NCI-H2107 treated with DMSO at 0.1 percent for 48 hours (cell line): ENCODE data around the gene MBD3L1.

ENCODE experiments used
- DNase-seq: peaks from one replicate; lab custom pipeline; 2025; ENCODE audit not compliant: unreplicated experiment; lab: John Stamatoyannopoulos, UW

MBD3L1 gene

GRCh38 chr19:8880868-8881488 is 48.8 kb downstream of the MBD3L1 start:
- no peak for DNase-seq

DNA sequence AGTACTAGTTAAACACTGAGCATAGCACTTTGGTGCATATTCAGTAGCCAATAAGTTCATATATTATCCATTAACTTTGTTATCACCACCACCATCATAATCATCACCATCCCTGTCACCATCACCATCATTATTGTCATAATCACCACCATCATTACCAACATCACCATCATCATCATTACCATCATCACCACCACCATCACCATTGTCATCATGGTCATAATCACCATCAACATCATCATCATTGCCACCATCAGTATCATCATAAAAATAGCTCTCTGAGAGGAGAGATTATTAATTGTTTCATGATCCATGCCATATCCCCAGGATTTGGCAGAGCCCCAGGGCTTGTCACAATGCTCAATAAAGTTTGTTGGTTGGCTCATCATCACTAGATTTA is 49.3 kb downstream of the MBD3L1 start:
- no peak for DNase-seq

DNA sequence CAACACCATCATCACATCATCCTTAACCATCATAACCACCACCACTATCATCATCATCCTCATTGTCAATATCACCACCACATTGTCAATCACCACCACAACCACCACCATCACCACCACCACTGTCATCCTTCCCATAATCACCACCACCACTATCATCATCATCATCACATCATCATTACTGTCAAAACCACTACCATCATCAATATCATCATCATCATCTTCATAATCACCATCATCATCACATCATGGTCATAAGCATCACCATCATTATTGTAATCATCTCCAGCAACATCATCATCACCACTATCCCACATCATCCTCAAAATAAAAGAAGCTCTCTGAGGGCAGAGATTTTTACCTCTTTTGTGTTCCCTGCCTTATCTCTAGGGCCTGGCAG is 52.2 kb downstream of the MBD3L1 start:
- DNase-seq = no peak

- DNase-seq = no peak
Observed at GRCh38 chr19:8887364-8887763, 55.2 kb downstream of the MBD3L1 start.

DNA sequence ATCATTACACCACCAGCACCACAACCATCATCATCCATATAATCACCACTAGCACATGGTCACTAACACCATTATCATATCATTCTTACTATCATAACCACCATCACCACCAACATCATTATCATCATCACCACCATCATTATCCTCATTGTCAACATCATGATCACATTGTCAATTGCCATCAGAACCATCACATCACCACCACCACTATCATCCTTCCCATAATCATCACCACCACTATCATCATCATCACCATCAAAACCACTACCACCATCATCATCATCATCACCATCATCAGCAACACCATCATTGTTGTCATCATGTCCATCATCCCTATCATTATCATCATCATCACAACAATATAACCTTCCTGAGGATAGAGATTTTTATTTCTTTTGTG is 58.1 kb downstream of the MBD3L1 start:
- no peak for DNase-seq
